GM04504 (cell line): Measurements from ENCODE around the gene PDZD2.
"Not testable (repeated sequence)": the region's sequence is repeated elsewhere in the genome, so short reads cannot be mapped to it uniquely, and the experiment has no call there.

Experiments used
- DNase-seq: peaks from one replicate; pipeline ENCODE4 v3.0.0-alpha.2; 2012; ENCODE audit warnings: low read depth

The PDZD2 gene

DNA sequence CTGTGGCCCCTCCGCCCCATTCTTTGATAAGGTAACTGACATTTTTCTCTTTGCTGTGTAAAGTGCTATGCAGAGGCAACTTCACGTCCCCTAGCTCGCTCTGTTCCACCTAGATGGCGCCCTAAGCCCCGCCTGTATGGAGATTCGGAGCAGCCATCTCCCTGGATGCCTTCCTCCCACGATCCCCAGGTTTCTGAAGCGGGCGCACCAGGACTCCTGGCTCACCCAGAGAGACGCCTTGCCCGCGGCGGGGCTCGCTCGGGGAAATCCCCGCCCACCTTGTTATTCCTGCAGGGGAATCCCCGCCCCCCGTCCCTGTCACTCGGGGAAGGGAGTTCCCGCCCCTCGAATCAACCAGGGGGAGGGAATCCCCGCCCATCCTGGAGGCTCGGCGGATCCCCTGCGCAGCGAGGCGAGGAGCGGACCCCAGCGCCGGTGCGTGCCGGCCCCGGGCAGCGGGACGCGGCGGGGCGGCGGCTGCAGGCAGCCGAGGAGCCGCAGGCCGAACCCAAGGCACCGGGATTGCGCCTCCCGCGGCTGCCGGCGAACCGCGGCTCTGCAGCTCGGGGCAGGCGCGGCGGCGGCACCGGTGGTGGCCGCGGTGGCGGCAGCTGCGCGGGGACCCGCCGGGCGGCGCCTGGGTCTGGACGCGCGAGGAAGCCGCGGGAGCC is at the start of gene PDZD2:
PDZD2 (plus strand) TSS at position 384 of the 671 bp plus-strand sequence.
- peak; percentile 15 for DNase-seq

DNA sequence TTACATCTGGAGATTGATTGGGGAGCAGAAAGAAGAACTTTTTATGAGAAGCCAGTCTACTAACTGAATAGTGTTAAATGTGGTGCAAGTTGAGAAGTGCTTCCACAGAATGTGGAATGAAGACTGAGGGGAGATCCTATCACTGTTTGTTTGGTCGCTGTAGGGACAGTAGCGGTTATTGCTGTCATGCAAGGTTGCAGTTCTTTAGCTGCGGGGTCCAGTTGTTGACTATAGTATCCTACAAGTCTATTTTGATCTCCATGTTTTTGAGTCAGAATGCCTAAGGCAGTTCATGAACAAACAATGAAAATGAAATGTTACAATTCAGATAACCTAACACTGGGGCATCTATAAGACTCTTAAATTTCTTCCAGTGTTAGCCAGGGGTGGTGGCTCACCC is 45.3 kb upstream of the PDZD2 start:
- DNase-seq = no peak

DNA sequence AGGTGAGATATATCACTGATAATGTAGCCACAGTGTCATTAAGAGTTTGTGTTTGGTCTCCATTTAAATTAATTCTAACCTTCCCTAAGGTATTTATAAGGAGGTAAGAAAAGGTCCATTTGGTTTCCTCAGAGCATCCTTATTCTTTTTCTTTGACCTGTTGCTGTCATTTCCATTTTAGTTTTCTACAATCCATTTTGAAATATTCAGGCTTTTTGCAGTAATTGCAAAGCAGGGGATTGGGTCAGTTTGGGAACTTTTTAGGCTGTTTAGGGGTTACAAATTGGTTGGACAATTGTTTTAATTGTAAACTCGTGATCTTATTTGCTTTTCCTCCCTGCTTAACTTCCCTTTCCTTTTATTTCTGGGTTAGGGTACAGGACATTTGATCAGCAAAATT is 42.6 kb upstream of the PDZD2 start:
- no peak for DNase-seq

DNA sequence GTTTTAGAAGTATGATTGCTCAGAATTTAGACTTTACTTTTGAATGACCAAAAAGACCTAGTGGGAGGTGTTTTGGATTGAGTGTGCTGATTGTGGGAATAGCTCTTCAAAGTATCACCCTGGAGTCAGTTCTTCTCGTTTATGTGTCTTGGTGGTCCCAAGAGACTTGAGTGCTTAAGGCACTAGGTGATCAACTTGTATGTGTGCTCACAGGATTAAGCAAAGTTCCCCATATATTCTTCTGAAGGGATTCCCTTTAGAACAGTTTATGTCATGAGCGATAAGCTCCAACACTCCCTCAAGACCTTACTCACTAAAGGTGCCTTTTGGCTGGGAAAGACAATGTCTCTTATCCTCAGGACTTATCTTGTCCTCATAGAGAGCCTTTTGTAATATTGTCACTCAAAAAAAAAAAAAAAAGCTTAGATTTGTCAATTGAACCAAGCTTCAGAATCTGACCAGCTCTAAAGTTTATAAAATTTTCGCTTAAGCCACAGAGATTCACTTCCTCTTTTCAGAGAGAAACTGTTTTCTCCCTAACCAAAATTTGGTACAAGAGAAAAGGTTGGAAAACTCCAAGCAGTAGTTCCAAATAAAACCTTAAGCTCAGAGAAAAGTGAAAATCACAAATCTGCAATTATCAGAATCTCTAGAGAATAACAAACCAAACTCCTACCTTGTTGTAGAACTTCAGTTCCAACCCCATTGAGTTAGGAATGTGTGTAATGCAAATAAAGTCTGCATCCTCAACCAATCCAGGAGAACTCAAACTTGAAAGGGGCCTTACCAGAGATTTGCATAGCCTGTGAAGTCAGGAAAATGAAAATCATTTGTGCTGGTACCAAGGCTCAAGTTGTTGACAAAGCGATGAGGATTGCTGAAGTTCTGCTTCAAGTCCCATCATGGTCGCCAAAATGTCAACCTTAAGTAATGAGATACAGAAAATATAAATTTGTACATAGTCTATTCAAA is 40.0 kb upstream of the PDZD2 start:
- DNase-seq = no peak

DNA sequence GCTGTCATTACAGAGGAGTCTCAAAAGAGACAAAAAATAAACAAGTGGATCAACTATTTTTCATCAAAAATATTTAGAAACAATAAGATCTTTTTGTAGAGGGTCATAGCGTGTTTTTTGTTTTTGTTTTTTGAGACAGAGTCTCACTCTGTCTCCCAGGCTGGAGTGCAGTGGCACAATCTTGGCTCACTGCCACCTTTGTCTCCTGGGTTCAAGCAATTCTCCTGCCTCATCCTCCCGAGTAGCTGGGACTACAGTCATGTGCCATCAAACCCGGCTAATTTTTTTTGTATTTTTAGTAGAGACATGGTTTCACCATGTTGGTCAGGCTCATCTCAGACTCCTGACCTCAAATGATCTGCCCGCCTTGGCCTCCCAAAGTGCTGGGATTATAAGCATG is 36.6 kb upstream of the PDZD2 start:
- not testable (repeated sequence) for DNase-seq

DNA sequence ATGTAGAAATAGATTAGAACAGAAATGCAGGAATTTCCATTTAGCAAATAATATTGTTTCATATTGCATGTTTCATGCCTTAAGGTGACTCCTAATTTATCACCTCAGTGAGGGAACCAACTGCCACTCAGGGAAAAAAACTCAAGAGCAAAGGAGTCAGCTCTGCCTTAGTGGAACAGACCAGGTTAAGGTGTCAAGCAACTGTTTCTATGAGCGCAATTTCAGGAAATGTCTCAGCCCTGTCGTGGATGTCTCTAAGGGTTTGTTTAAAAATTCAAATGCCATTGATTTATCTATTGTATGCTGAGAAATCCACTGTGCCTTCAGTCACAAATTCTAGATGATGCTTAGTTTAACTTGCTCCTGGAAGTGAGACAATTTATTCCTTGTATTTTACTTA is 34.7 kb upstream of the PDZD2 start:
- no peak for DNase-seq

- DNase-seq = no peak
Measured at GRCh38 chr5:31604644-31605043, 34.3 kb upstream of the PDZD2 start.

DNA sequence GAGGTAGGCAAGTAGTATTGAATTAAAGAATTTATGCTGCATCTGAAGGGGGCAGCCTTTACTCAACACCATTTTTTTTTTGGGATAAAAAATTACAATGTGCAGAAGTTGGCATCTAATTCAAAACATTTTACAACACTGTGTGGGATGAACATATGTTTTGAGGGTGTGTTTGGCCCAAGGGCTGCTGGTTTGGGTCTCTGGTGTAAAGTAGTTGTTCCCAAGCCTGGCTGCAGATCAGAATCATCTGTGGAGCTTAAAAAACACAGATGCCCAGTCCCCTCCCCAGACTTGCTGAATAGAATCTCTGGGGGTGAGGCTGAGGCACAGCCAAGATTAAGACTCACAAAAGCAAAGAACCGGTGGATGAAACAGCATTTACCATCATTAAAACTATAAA is 33.0 kb upstream of the PDZD2 start:
- DNase-seq = no peak

- DNase-seq = no peak
Measured at GRCh38 chr5:31607546-31607945, 31.4 kb upstream of the PDZD2 start.

DNA sequence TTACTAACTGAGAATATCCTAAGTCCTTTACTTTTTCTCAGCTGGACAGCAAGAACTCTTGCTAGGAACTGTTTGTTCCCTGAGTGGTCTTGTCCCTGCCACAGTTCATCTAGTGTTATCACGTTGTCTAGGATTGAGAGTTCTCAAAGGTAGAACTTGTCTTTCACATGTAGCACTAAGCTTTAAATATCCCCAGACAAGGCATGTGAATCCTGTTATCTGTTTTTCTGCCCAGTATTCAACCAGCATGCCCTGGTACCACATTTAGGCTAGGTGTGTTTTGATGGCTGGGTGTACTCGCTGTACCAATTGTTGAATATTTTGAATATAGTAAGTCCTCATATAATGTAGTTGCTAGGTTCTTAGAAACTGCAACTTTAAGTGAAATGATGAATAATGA is 27.9 kb upstream of the PDZD2 start:
- no peak for DNase-seq

DNA sequence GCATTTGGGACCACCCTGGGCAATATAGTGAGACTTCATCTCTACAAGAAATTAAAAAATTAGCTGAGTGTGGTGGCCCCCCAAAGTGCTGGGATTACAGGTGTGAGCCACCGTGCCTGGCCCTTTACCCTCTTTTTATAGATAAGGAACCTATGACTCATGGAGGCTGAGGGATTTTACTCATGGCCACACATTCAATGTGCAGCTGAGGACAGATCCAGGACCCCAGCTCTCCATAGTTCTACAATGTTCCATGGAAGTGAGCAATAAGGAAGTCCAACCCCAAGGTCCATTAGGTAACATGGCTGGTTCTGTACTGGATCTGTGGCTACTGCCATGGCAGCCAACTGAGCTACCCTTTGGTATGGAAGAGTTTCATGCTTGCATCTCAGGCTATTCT is 25.3 kb upstream of the PDZD2 start:
- no peak for DNase-seq

- no peak for DNase-seq
Measured at GRCh38 chr5:31614151-31615020, 24.5 kb upstream of the PDZD2 start.

GRCh38 chr5:31617867-31618266 is 21.1 kb upstream of the PDZD2 start:
- no peak for DNase-seq

- no peak for DNase-seq
Measured at GRCh38 chr5:31620026-31620425, 18.9 kb upstream of the PDZD2 start.

GRCh38 chr5:31623249-31623648 is 15.7 kb upstream of the PDZD2 start:
- DNase-seq = no peak

GRCh38 chr5:31625394-31625793 is 13.5 kb upstream of the PDZD2 start:
- no peak for DNase-seq

DNA sequence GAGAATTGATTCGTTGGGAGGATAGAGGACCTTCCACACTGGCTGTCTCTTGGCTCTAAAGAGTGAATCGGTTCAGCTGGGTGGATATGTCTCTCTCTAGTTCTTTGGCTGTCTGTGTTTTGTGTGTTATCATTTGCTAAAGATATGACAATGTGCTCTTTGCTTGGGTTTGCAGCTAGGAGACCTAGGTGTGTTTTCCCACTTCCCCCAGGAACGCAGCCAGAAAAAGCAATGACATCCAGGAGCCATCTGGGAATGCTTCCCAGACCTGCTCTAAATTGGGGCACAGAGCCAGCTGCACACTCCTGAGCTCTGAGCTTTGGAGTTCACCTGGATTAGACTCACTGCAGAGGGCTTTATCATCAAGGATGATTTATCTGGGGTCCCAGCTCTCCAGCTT is 12.8 kb upstream of the PDZD2 start:
- no peak for DNase-seq

GRCh38 chr5:31626604-31627234 is 12.2 kb upstream of the PDZD2 start:
- no peak for DNase-seq

DNA sequence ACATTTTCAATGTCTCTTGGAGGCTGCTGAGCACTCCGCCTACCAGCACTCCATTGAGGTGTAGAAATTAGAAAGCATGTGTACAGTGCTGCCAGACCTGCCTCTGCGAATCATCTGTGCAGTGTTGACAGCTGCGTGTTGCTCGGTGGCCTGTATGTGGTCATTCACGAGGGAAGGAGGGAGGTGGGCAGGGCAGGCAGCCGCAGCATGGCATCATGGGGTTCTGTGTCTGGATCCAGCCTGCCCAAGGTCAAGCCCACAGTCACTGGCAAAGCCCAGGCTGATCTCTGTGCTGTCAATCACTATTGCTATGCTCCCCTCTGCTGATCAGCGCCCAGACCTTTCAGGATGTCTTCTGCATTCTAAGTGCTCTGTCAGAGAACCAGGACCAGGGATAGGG is 8.0 kb upstream of the PDZD2 start:
- no peak for DNase-seq

DNA sequence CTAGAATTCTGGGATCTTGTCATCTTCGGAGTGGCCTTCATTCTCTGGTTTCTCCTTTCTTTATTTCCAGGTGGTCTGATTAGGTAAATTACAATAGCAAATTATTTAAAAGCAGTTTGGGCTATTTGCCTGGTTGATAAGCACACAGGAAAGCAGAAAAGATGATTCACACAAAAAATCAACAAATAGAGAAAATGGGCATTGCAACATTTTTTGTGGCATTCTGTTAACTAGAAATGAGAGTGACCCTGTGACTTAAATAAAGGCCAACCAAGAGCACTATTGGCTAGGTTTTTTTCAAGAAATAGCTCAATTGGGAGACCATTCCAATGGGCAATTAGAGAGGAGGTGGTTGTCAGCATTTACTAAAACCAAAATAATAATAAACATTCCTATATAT is 6.5 kb upstream of the PDZD2 start:
- DNase-seq = no peak

DNA sequence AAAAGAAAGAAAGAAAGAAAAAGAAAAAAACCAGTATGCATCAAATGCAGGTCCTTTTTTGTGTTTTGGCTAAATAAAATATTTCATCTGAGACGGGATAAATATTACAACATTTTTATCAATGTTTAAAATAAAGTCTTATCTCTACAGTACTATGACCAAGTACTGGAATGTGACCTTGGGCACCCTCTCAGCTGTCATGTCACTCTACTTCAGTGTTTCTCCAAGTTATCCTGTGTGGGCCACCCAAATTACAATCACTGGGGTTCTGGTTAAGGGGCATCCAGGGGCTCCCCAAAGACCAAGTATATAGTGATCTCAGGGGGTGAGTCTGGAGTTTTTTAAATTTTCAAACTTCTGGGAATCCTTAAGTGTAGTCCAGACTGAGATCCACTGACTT is 3.5 kb upstream of the PDZD2 start:
- no peak for DNase-seq

DNA sequence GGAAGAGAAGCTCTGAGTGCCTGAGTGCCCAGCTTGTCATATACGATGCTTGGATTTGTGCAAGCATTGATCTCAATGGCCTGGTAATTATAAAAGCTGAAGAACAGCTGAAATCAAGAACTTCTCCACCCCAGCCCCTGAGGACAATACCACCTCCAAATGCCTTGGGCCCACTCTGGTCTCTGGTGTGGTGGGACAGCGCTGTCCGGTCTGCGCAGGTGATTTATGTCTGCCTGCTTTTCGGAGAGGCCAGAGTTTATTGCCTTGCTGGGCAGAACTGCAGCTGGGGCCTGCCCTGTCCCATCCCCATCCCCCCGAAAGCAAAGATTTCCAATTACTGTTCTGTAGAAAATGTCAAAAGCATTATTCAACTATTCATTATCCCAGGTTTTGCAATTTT is 1.1 kb upstream of the PDZD2 start:
- DNase-seq = no peak
